GM19324 (cell line): Measurements from ENCODE around the gene PKD1L1.

ENCODE experiments used
- ATAC-seq: cut with Tn5 transposase; IDR thresholded peaks from one replicate; pipeline ENCODE4 v1.9.1; 2021; ENCODE audit warnings: mild to moderate bottlenecking, moderate library complexity; ENCODE audit not compliant: unreplicated experiment, low FRiP score

The PKD1L1 gene

DNA sequence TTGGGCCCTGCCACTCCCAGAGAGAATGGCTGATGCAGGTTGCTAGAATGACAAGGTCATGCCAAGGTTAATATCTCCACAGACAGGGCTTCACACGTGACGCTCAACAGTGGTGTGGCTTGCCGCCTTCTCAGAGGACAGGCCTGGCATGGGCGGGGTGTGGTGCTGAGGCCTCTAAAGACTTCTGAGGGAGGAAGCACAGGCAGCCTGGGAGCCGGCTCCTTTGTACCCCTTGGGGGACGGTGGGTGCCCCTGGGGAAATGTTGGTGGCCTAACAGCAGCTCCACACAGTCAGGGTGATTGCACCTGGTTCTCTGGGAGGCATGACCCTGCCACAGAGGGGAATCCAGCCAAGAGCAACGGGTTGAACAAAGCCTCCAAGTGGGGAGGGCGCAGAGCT is 115.1 kb downstream of the PKD1L1 start:
- ATAC-seq, result no peak

DNA sequence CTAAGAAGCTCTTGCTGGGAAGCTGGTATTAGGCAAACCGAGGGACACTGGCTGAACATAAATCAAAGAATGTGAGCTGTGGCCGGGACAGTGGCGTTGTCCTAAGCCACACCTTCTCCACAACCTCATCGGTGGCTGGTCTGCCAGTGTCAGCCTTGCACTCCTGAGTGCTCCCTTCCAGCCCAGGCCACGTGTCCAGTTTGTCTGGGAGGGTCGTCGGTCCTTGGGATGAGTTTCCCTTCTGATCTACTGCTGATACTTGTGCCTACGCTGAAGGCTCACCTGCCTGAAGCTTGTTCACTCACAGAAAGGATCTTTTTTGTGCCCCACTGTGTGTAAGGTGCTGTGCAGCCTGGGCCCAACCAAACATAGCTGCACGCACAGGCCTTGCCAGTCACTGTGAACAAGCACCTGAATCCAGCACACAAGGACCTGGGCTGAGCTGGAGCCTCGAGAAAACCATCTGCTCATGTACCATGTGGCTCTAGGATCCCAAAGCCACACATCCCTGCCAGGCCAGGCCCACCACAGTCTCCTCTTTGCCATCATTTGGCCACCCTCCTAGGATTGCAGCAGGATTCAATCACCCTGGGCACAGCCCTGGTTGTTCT is 116.1 kb downstream of the PKD1L1 start:
- ATAC-seq, result no peak

DNA sequence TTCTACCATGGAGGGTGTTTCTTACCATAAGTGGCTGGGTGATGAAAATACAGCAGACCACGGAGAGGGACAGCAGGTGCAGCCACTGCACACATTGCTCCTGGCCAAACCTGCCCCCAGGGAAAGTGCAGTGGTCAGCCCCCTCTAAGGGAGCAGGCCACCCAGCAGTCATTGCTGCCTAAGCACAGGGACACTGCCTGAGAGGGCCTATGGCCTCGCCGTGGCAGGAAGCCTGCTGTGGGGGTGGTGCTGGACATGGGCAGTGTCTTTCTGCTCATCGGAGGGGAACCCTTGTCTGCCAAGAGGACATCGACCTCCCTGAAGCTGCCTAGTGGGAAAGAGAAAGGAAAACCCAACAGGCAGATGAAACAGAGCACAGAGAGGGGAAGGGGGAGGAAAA is 118.3 kb downstream of the PKD1L1 start:
- no peak for ATAC-seq

DNA sequence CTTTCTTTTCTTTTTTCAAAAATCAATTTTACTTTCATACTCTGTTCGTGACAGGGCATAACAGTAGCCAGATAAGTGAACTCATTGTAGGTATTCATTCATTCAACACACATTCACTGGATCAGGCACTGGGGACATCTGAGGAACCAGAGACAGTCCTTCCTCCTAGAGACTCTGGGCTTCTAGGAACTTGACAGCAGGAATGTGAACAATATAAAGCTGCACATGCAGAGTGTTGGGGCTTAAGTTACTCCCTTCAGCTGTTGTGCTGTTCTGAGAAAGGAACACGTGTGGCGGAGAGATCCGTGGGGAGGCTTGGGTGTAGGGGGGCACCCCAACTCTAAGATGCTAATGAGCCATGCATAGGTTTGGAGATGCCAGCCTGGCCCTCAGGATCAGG is 120.4 kb downstream of the PKD1L1 start:
- ATAC-seq, result no peak

DNA sequence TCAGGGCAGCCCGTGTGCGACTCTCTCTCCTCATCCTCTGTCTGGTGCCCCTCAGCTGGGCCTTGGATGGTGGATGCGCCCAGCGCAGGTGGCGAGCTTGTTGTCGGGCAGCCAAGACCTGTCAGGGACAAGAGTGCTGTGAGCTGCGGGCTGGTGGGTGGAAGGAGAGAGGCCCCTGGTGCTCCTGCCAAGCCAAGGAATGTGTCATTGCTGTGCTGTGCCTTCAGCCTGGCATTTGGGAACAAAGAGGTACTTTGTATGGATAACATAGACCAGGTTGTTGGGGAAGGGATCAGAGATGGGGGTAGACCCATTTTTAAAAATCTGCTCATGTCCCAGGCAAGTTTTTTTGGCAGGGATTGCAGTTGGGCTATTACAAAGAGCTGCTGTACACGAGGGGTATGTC is 120.9 kb downstream of the PKD1L1 start:
- no peak for ATAC-seq

DNA sequence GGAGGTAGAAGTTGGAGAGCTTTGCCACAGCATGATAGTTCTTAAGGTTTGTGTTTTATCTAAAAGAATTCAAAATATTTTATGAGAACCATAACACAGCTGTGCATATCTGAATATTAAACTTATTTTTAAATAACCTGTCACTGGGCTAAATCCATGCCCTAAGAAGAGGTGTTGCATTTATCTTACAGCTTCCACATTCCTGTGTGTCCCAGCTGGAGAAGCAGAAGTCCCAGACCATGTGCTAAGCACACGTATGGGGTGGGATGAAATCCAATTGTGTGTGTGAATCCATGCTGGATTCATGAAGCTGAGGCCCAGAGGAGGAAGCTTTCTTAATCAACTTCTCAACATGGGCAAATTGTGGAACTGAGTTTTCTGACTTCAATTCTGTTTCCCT is 121.5 kb downstream of the PKD1L1 start:
- ATAC-seq, result no peak

DNA sequence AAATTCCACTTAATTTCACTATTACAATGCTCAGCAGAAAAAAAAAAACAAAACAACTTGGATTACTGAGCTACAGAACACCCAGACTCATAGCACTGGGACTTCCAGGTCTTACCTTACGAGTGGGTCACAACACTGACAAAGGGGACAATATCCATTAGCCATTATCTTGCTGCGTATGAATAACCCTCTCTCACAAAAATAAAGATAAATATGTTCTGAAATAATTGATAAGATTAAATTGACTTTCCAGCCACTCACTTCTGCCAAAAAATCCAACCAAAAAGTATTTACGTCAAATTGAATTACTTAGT is 128.7 kb downstream of the PKD1L1 start:
- ATAC-seq, result no peak

DNA sequence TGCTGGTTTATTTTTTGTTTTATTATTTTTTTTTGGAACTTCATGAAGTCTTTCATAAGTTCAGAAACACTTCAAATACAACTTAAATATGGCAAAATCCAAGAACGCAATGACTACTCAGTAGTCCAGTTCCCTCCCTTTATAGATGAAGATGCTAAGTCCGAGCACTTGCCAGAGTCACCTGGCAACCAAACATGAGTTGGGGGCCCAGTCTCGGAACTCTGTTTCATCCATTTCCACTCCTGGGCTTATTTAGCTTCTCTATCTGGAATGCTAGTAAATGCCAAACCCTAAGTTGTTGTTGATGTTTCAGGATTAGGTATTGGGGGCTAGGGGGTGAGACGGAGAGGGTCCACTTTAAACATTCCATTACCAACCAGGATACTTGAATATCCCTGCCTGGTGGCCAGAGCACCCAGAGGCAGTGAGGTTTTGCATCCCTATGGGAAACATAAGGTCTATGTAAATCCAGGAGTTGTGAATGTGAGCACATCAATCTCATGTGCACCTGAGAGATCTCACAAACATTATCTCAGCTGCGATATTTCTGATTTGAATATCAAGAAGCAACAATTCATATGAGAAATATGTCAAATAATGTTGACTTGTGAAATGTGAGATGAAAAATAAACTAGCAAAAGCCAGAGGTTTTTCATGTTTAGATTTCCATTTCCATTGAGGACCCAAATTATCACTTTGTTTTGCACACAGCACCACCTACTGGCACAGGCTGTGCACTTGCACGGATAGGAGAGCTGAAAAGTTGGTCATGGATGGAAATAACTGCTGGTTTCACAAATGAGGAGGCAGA is 129.3 kb downstream of the PKD1L1 start:
- ATAC-seq, result no peak

DNA sequence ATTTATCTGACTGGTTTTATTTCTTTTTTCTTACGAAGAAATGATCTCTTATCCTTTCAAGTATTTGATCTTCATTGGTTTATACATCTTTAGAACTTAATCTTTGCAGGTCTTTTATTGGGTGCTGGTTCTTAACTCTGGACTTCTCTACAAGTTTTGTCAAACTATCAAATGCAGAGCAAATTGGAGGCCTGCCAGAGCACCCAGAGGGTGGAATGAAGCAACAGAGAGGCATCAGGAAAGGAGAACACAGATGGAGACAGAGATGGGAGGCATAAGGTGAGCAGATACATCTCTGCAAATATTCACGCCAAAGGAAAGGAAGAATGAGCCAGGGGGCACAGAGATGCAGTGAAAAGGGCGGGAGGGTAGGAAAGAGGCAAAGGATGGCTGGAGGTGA is 130.3 kb downstream of the PKD1L1 start:
- ATAC-seq, result no peak

DNA sequence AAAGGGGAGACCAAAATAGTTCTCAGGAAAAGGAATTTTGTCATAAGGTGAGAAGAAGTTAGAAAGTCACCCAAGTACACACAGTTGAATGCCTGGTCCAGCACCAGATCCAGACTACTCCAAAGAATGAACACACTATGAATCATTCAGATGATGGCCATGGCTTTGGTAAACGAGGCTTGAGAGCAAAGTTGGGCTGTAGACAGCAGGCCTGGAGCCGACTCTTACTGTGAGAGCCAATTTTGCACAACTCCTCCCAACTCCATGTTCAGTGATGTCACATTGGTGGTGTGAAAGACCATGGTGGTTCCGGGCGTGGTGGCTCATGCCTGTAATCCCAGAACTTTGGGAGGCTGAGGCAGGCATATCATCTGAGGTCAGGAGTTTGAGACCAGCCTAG is 131.6 kb downstream of the PKD1L1 start:
- no peak for ATAC-seq

DNA sequence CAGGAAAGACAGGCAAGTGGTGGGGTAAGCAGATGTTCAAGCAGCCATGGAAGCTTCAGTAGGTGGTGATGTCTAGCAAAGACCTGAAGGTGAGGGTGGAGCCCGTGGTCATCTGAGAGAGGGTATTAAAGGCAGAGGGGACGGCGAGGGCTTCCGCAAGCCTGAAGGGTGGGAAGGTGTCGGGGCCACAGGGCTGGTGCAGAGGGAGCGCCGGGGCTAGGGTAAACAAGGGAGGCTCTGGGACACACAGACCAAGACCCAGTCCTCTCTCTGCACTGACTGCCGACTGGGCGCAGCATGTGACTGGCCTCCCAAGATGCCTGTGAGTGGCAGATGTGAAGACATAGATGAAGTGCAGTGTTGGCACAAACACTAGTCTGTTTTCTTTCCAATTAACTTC is 132.4 kb downstream of the PKD1L1 start:
- ATAC-seq, result no peak

DNA sequence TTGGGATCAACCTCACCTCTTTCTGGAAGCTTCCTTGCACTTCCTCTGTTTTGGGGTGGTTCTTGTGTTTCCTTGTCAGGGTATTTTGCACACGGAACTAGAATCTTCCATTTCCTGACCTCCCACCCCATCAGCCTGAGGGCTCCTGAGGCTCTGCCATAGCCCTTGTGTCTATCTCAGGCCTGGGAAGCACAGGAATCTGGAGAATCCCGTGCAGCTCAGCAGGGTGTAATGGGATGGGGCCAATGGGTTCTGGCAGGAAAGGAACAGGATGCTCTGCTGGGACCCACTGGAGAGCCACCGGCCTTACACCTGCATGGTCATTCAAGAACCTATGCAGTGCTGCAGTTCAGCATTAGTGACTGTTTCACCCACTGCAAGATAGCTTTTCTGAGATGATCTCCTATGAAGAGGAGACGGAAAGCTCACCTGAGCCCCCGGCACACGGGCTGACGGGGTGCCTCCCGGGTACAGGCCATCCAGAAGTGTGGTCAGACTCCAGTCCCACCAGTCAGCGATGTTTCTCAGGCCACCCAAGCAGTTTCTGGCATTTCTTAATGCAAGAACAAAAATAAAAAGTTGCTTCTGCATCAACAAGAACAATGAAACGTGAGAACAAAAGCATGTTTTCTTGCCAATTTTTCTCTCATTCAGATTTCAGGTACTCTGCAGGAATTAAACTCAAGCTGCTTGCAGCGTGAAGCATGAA is 133.2 kb downstream of the PKD1L1 start:
- no peak for ATAC-seq

DNA sequence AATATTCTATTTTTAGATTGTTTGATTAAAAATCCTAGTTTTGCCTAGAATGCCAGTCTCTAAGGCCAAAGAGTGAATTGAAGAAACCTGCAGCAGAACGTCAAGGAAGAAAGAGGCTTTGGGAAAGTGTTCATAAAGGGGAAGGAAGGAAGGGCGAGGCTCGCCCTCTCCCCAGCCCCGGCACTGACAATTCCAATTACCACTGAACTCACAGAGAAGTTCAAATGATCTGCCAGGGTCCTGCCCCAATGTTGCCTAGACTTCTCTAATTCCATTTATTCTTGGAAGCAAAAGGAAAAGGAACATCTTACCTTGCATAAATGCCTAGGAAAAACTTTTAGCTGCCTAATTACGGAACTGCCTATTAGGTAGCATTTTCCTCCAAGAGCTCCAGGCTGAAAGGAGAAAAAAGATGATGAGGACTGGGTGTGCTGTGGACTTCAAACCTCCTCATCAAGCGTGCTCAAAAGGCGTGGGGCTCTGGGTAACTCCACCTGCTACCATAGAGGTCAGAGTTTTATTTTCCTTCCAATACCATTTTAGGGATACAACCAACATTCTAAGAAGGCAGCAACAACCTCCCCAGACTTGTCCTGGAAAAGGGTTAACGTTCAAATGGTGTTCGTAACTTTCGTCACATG is 134.5 kb downstream of the PKD1L1 start:
- no peak for ATAC-seq

DNA sequence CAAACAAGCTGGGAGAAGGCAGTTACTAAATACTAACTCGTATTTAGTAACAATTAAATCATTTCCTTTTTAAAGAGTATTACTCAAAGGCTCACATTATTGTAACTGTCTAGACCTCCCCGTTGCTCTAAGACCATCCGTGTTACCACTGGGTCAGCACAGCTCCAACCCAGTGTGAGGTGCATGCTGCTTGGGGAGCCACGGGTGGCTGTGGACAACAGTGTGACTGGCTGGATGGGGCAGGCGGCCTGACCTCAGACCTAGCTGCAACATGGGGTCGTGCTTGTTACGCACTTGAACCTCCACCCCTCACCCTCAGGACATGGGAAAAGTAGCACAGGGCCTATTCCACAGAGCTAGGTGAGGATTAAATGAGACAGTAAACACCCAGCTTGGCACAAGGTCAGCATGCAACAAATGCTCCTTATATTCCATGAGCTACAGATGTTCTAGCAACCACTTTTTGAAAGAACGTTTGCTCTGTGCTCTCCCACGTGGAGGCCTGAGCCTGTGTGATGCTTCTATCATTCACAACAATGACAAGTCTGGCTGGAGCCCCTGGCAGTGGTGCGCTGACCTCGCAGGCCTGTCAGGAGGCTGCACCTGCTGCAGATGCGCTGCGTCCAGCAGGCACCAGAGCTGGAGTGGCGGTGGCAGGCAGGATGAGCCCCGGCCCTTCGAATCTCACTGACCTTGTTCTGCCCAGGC is 135.7 kb downstream of the PKD1L1 start:
- ATAC-seq, result no peak

DNA sequence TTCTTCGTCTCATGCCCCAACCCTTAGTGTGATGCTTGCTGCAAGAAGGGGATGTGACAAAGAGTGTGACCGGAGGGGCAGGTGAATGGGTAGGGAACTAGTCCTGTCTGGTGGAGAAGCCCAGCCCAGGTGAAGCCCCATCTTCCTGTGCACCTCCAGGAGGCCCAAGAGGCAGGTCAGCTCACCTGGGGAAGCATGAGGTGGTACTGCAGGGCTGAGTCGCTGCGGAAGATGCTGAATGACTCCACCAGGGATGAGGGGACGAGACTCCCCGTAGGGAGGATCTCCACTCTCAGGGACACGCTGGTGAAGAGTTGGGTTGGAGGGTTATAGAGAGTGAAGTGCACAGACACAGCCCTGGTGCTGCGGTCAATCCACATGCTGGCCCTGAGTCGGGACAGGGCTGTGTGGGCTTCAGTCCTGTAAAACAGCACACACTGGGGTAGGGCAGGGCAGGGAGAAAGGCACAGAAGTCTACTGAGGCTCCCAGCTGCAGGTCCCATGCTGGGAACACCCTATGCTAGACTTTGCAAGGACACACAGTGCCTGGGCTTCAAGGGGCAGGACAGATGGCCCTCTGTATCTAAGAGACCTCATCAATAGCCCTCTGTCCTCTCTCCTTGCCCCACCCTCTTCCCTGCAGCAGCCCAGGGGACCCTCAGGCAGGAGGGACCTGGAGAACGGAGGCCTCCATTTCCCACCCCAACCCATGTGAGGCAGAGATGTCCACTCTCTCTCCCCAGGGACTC is 136.5 kb downstream of the PKD1L1 start:
- ATAC-seq, result no peak

DNA sequence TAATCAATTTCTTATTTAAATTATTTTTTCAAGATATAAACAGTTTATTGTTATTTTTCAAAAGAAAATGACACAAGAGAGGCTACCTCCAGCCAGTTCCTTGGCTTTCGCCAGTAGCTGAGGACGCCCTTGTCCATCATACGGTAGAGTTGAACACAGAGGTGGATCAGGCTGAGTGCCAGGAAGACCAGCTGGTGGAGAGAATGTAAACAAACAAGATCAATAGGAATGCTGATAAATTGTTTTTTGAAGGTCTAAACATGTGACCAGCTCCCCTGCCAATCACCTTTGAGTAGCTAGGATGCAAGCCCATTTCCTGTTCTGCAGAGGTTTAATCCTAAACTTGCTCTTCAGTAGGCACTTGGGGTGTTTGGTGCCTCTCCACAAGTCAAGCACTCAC is 138.9 kb downstream of the PKD1L1 start:
- no peak for ATAC-seq

DNA sequence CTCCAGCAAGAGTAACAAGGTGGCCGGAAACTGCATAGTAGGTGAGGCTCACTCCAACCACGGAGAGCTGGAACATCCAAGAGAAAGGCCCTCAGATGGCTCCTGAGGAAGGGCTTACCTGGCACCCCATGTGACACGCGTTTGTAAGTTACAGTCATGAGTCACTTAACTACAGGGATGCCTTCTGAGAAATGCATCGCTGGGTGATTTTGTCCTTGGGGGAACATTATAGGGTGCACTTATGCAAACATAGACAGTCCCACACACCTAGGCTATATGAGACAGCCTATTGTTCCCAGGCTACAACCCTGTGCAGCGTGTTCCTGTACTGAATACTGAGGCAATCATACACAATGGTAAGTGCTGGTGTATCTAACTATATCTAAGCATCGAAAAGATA is 139.9 kb downstream of the PKD1L1 start:
- no peak for ATAC-seq

DNA sequence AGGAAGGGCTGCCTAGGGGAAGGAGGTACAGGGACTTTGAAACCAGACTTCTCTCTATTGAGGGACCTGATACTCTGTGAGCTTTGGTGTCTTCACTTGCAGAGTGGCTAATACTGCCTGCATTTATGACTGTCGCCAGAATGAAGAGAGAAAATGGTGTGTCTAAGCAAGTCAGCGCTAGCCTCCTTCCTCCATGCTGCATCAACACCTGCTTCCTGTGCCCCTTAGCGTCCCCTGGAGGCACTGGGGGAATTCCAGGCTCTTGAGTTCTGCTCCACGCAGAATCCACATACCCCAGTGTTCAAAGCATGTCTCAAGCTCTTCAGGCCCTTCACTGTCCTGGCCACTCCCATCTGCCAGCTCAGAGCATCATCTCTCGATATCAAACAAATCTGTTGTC is 140.5 kb downstream of the PKD1L1 start:
- ATAC-seq, result no peak

DNA sequence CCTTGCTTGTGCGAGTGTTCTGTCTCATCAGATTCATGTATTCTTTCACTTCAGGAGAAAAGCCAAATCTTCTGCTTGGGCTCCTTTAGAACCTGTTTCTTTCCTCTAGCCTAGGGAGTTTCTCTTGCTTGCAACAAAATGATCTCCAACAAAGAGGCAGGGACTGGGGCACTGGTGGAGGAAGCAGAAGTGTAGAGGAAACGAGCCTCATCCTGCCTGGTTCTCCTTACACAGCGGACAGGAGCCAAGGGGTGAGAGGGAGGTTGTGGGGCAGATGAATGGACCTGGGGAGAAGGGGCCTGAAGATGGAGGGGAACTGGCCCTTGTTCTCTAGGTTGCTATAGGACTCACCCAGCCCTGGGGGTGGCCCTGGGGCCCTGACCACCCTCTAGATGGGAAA is 141.1 kb downstream of the PKD1L1 start:
- no peak for ATAC-seq

DNA sequence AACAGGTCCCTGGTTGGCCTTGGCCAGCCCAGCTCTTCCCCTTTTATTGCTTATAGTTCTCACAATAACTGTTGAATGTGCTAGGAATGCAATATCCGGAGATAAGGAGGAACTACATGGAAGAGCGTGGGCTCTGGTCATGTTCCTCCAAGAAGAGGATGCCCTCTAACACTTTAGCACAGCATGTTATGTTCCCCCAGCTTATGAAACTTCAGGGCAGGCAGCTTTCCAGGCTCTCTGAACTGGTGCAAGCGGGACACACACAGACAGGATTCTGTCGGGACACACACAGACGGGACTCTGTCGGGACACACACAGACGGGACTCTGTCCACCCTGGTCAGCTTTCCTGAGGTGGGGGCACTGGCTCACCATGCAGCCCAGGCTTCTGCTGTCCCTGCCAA is 141.6 kb downstream of the PKD1L1 start:
- no peak for ATAC-seq
